ENCODE results near the gene NAV2.
A peak's percentile ranks its signal among the peaks of the same experiment; 100 is the strongest.

NAV2 gene

GRCh38 chr11:19740586-19740985 is 27.9 kb downstream of the NAV2 start:
- TF ChIP-seq ZFP3 (CRISPR knock-in tag; IDR thresholded peaks at IDR 0.05) (no peak), ZNF70 (CRISPR knock-in tag; IDR thresholded peaks at IDR 0.05) (no peak), CREB5 (CRISPR knock-in tag; IDR thresholded peaks at IDR 0.05; ENCODE audit: low read depth) (no peak), CSDC2 (CRISPR knock-in tag; IDR thresholded peaks at IDR 0.05) (no peak), ARNTL (CRISPR knock-in tag; IDR thresholded peaks at IDR 0.05; ENCODE audit: borderline replicate concordance, low read depth) (no peak), OSR1 (CRISPR knock-in tag; IDR thresholded peaks at IDR 0.05) (no peak), ZNF8 (CRISPR knock-in tag; IDR thresholded peaks at IDR 0.05) (no peak)
- ATAC-seq, result no peak

- ATAC-seq, result peak; percentile 90
- TF ChIP-seq CREB5 (CRISPR knock-in tag; IDR thresholded peaks at IDR 0.05; ENCODE audit: low read depth), result no peak
- TF ChIP-seq CSRNP3 (CRISPR knock-in tag; IDR thresholded peaks at IDR 0.05), result no peak
- TF ChIP-seq TSHZ2 (CRISPR knock-in tag; IDR thresholded peaks at IDR 0.05), result no peak
- peak; percentile 43; the same call in 1 of the 2 replicates for TF ChIP-seq TCF4 (CRISPR knock-in tag; IDR thresholded peaks at IDR 0.05; ENCODE audit: borderline replicate concordance)
- TF ChIP-seq ZNF8 (CRISPR knock-in tag; IDR thresholded peaks at IDR 0.05), result no peak
These were observed 30.1 kb downstream of the NAV2 start for GRCh38 chr11:19742588-19743292.

GRCh38 chr11:19743622-19744021 is 31.0 kb downstream of the NAV2 start:
- TF ChIP-seq PATZ1 (CRISPR knock-in tag; IDR thresholded peaks at IDR 0.05; ENCODE audit: borderline replicate concordance) (no peak), TSHZ2 (CRISPR knock-in tag; IDR thresholded peaks at IDR 0.05) (no peak), CSDC2 (CRISPR knock-in tag; IDR thresholded peaks at IDR 0.05) (no peak), ESRRG (CRISPR knock-in tag; IDR thresholded peaks at IDR 0.05) (no peak), SNAI2 (CRISPR knock-in tag; IDR thresholded peaks at IDR 0.05) (no peak), ZC3H10 (CRISPR knock-in tag; IDR thresholded peaks at IDR 0.05) (no peak), TOX (CRISPR knock-in tag; IDR thresholded peaks at IDR 0.05; ENCODE audit: borderline replicate concordance) (no peak), ZNF70 (CRISPR knock-in tag; IDR thresholded peaks at IDR 0.05) (no peak), ARNTL (CRISPR knock-in tag; IDR thresholded peaks at IDR 0.05; ENCODE audit: borderline replicate concordance, low read depth) (no peak), ISL1 (CRISPR knock-in tag; IDR thresholded peaks at IDR 0.05) (no peak), BACH2 (CRISPR knock-in tag; IDR thresholded peaks at IDR 0.05; ENCODE audit: borderline replicate concordance) (no peak), ZNF8 (CRISPR knock-in tag; IDR thresholded peaks at IDR 0.05) (no peak), OSR1 (CRISPR knock-in tag; IDR thresholded peaks at IDR 0.05) (no peak), ZNF565 (CRISPR knock-in tag; conservative IDR thresholded peaks at IDR 0.05; ENCODE audit: low read depth) (no peak), RARB (CRISPR knock-in tag; IDR thresholded peaks at IDR 0.05) (no peak), POU6F1 (CRISPR knock-in tag; IDR thresholded peaks at IDR 0.05; ENCODE audit: borderline replicate concordance, low read depth) (no peak), GLIS3 (CRISPR knock-in tag; IDR thresholded peaks at IDR 0.05) (no peak), ZFP30 (CRISPR knock-in tag; IDR thresholded peaks at IDR 0.05) (no peak), TCF4 (CRISPR knock-in tag; IDR thresholded peaks at IDR 0.05; ENCODE audit: borderline replicate concordance) (no peak)
- no peak for ATAC-seq

All from SK-N-SH treated with all-trans-retinoic acid at 6 μM for 48 hours (cell line).